GM04504 (cell line): Measurements from ENCODE around the gene VSIG10L2.
"Not testable (repeated sequence)": the region's sequence is repeated elsewhere in the genome, so short reads cannot be mapped to it uniquely, and the experiment has no call there.

Experiments
- DNase-seq: peaks from one replicate; pipeline ENCODE4 v3.0.0-alpha.2; 2012; ENCODE audit warnings: low read depth

The VSIG10L2 gene

GRCh38 chr11:125945797-125946520, at the start of gene VSIG10L2:
VSIG10L2 (plus strand) TSS chr11:125946044; CDS start chr11:125946056, 12 bp downstream.
- DNase-seq = no peak

DNA sequence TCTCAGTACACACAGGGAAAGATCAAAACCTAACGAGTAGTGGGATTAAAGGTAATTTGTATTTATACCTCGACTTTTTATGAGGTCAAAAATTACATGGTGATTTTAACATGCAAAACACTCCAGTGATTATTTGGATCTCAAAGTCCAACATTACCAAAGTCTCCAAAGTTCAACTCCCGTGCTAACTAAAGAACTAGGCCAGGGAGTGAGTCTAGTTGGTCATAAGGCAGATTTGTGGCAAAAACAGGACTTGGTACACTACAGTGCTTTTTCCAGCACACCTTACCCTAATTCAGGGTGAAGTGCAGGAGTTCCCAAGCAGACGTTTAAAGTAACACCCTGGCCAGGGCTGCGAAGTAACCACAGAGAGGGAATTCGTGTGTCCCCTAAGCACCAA, 44.0 kb upstream of the VSIG10L2 start:
- DNase-seq = no peak

DNA sequence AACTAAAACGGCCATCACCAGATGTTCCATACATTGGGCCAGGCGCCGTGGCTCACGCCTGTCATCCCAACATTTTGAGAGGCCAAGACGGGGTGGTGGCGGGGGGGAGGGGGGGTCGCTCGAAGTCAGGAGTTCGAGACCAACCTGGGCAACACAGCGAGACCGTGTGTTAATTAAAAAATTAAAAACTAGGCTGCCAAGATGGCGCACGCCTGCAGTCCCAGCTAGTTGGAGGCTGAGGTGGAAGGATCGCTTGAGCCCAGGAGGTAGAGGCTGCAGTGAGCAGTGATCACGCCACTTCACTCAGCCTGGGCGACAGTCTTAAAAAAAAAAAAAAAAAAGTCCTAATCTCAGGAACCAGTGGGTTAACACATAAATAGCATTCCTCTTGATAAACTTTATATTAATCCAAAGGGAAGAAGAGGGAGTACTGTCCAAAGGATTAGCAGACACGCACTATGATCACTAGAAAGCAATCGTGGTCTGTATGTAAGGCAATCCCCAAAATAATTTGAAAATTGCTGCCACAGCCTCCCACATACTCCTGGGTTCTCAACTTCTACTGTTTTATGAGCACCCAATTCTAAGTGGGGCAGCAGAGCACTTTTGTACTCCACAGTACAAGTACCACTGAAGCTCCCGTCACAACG, 43.4 kb upstream of the VSIG10L2 start:
- no peak for DNase-seq

DNA sequence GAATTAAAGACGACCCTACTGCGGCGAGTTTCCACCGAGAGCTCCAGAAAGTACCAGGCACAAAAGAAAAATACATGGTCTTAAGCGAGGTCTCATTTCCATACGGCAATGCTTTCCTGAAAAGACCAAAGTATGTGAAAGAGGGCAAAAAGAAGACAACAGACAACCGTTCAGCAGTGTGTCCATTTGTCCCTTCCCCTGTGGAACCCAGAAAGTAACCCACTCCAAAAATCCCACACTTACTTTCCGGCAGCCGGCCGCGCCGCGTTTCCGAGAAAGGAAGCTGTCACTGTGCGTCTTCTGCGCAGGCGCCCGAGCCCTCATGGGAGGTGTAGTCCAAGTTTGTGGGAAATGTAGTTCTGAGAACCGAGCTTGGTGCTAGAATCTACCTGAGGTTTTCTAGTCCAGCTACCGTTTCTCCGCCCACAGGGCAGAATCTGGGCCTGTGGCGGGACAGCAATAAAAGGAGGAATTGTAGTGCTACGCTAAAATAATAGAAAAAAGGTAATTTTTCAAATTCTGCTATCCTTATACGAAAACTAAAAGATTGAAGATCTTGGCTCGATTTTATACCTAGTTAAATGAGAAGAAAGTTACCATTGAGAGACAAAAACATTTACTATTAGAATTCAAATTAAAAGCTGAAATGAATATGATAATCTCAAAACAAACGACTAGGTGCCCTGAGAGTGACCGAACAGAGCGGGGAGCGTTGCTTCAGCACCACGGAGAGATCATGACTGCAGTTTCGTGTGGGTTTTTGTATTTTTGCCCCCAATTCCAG, 42.7 kb upstream of the VSIG10L2 start, which contains the start of gene PUS3:
Gene PUS3, minus strand, starts transcription at position 280 of the 784 bp plus-strand sequence. CDS start 6,922 bp downstream, outside the sequence.
- peak; percentile 56 for DNase-seq

GRCh38 chr11:125903711-125904659, 41.9 kb upstream of the VSIG10L2 start, which contains the start of gene DDX25:
DDX25 (plus strand) TSS chr11:125904508; CDS start chr11:125904518, 10 bp downstream.
- DNase-seq = no peak

DNA sequence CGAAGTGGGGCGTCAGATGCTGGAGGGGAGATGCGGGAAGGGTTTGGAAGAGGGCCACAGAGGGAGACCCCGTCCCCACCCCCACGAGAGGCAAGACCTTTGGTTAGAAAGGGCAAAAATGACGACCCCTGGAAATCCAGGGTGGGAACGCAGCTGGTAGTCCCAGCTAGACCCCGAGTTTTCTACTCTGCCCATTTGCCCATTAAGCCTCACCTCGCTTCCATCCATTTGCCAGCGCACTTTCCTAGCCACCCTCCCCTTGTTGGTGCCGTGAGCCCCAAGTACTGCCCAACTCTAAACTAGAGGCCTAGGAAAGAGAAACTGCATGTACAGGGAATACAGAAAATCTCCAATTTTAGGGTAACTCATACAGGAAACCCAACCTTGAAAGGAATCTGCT, 41.2 kb upstream of the VSIG10L2 start:
- DNase-seq = no peak

DNA sequence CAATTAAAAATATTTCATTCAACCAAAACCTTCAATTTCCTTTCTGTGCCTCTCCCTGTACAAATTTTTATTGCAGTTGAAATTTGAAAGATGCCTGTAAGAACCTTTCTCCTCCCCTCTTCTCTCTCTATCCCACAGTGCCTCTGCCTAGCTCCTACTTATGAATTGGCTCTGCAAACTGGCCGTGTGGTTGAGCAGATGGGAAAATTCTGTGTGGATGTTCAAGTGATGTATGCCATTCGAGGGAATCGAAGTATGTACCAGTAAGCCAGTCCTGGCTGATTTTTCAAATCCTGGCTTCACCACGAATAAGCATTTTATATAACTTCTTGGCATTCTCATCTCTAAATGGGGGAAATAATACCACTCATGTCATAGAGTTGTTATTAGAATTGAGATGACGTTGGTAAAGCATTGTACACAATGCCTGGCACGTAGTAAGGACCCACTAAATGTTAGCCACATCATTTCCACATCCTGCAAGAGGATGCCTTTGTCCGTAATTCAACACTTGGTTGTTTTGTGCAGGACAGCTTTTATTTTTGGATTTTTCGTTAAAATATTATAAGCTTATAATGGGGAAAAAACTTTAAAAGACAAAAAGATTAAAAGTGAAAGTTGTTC, 35.5 kb upstream of the VSIG10L2 start:
- no peak for DNase-seq

GRCh38 chr11:125914601-125915000, 31.2 kb upstream of the VSIG10L2 start:
- DNase-seq = not testable (repeated sequence)

- no peak for DNase-seq
Measured at GRCh38 chr11:125916683-125917347, 29.0 kb upstream of the VSIG10L2 start.

GRCh38 chr11:125918140-125918840, 27.6 kb upstream of the VSIG10L2 start:
- DNase-seq = peak; percentile 16

- DNase-seq = no peak
Measured at GRCh38 chr11:125921042-125921441, 24.8 kb upstream of the VSIG10L2 start.

DNA sequence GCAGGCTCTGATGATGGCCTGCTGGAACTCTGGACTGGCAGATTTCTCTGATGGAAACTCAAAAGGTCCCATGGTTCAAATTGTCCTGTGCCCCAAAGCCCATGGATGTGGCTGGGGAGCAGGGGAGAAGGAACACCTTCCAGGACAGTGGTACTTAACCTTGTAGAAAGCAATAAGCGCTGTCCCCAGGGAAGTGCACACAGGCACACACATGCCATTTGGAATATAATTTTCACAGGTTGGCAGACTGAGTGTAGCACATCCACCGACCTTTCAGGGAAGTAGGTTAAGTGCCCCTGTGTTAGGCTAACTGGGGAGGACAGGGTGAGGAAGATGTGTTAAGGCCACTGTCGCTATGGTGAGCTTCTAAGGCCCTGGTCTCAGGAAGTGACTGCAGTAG, 23.7 kb upstream of the VSIG10L2 start:
- DNase-seq = no peak

DNA sequence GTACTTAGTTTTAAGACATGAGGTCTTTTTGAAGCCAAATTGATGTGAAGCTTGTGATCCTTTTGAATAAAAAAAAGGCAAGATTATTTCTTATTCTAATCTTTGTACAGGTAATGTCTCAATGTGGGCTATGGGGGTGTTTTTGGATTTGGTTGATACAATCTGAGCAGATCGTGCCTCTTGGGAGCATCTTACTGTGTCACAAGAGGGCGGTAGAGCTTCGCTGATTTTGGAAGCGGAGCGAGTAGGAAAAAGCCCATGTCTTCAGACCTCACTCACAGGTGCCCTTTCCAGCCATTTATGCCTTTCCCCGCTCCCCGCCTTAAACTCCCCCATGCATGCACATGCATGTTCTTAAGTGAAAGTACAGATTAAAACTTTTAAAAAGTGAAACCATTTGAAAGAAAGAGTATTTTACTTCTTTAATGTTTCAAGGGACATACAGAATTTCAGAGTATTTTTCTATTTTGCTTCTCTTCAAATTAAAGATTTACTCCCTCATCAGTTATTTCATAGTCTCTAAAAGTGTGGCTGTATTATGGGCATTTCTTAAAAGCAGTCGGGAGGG, 22.7 kb upstream of the VSIG10L2 start:
- DNase-seq = peak; percentile 44

DNA sequence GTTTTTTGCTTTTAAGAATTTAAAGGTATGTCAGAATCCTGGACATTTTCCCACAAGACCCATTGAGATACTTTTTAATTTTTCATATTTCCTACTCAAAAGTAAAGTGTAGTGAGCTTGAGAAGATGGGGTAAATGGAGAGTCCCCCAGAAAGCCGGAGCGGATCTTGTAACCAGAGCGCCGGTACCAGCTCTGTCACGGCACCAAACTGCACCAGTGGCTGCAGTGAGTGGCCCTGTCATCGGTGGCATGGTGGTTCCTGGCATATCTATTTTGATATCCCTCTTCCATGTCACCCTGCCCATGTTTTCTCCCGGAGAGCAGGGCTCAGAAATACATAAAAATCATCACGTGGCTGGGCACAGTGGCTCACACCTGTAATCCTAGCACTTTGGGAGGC, 22.2 kb upstream of the VSIG10L2 start:
- DNase-seq = no peak

DNA sequence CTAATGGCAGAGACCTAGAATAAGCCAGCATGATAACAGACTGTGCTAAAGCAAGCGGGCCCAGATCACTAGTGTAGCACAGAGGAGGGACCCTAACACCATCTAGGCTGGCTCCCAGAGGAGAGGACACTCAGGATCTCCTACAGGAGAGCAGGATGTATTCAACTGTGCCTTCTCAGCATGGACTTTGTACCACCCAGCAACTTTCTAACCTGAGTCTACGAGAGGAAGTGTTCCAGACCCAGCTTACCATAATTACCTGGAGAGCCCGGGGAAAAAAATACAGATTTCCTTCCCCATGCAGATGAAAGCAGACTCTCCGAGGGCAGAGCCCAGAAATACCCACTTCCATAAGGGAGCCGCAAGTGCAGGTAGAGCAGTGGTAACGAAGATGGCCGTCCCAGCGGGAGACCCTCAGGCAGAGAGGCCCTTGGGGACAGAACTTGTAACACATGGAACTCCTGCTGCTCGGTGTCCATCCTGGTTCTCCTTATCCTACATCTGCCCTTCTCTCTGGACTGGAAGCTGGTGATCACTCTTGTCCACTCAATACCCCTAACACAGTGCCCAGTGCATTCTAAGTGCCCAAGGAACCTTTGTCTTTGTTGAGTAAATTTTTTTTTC, 21.3 kb upstream of the VSIG10L2 start:
- DNase-seq = no peak

DNA sequence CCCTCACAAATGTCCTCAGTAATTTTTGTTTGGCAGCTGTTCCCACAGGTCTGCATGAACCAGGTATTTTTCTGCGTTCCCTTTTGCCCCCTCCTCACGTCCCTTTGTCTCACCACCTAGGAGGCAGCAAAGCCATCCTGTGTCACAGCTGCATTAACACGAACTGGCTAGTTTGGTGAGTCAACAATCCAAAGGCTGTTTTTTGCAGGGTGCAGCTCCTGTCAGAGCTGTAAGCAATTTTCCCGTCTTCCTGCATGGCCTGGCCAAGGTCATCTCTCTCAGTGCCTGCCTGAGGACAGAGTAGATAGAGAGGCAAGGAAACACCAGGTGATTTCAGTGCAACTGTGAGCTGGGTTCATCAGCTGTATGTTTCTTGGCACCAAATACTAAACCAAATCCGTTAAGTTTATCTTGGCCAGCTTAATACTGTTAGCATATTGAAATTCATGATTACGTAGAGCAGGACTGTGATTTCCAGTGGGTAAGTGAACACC, 20.6 kb upstream of the VSIG10L2 start:
- DNase-seq = no peak

DNA sequence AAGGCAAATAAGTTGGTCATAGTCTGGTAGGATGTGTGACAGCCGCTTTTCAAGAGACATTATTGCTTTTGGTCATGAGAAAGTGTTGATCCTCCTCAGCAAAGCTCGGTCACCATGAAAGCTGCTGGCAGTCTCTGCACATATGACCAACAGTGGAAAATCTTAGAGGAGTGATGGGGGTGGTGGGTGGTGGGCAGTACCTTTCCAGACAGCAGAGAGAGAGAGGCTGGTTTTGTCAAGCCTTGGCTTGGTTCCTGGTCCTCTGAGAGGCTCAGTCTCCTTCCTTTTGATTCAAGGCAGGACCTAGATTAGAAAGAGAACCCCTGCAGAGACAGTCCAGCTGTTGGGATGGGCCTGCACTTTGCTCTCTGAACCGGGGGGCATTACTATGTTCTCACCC, 20.0 kb upstream of the VSIG10L2 start:
- DNase-seq = no peak

DNA sequence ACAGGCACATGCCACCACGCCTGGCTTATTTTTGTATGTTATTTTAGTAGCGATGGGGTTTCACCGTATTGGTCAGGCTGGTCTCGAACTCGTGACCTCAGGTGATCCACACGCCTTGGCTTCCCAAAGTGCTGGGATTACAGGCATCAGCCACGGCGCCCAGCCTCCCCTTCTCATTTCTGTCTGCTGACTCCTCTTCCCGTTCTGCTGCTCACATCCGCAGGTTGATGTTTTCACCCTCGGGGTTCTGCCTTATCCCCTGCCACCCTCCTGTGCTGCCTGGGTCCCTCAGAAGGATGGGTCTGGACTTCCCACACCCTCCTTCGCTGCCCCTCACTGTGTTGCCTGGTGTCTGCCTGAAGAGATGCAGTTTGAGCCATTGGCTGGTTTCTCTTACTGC, 19.2 kb upstream of the VSIG10L2 start:
- no peak for DNase-seq
